Melanocyte of skin (primary cell): ENCODE measurements around the gene DPEP2. TPM values are rescaled to one million over a fixed set of nuclear protein-coding genes. Genes with fewer than 3 reads are reported as not detected.

ENCODE experiments used
- small RNA-seq, 2 donors: library from RNA; depleted of rRNA; stranded (forward); fragments of <200 nt; gene quantifications; one replicate each; pipeline ENCODE3, GENCODE V24; 2012
- total RNA-seq, 2 donors: library from RNA; depleted of rRNA; stranded (reverse); fragments of >200 nt; gene quantifications; 2 replicates each; pipeline ENCODE4 v1.2.3, GENCODE V29; 2012

The DPEP2 gene, protein sequence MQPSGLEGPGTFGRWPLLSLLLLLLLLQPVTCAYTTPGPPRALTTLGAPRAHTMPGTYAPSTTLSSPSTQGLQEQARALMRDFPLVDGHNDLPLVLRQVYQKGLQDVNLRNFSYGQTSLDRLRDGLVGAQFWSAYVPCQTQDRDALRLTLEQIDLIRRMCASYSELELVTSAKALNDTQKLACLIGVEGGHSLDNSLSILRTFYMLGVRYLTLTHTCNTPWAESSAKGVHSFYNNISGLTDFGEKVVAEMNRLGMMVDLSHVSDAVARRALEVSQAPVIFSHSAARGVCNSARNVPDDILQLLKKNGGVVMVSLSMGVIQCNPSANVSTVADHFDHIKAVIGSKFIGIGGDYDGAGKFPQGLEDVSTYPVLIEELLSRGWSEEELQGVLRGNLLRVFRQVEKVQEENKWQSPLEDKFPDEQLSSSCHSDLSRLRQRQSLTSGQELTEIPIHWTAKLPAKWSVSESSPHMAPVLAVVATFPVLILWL
- total RNA-seq, result not detected

DNA sequence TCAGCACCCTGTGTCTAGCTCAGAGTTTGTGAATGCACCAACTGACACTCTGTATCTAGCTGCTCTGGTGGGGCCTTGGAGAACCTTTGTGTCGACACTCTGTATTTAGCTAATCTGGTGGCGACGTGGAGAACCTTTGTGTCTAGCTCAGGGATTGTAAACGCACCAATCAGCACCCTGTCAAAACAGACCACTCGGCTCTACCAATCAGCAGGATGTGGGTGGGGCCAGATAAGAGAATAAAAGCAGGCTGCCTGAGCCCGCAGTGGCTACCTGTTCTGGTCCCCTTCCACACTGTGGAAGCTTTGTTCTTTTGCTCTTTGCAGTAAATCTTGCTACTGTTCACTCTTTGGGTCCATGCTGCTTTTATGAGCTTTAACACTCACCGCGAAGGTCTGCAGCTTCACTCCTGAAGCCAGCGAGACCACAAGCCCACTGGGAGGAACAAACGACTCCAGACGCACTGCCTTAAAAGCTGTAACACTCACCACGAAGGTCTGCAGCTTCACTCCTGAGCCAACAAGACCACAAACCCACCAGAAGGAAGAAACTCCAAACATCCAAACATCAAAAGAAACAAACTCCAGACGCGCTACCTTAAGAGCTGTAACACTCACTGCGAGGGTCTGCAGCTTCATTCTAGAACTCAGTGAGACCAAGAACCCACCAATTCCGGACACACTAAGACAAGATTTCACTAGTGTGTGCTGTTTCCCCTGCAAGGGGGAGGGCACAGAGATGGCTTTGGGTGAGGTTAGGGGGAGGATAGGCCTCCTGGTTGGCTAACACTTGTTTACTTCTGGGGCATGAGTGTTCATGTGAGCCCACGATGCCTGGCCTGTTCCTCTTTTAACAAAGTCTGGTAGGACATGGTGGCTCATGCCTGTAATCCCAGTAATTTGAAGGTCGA, at the start of gene DPEP2:
Gene DPEP2 (minus strand): TSS at position 706 of the 910 bp plus-strand sequence. CDS start 6,272 bp downstream, outside the sequence.

GRCh38 chr16:68022728-68023537, 23.6 kb upstream of the DPEP2 start, which contains the start of the genes DDX28 and DUS2:
Gene DDX28 (minus strand): TSS chr16:68023232. CDS start chr16:68023202, 30 bp downstream.
Gene DUS2 (plus strand): TSS chr16:68023284. CDS start chr16:68038024, 14,740 bp downstream.

GRCh38 chr16:68015681-68016080, 16.4 kb upstream of the DPEP2 start, which contains the start of gene DPEP2NB:
Gene DPEP2NB (minus strand): TSS chr16:68015911. CDS start chr16:68015770, 141 bp downstream.

DNA sequence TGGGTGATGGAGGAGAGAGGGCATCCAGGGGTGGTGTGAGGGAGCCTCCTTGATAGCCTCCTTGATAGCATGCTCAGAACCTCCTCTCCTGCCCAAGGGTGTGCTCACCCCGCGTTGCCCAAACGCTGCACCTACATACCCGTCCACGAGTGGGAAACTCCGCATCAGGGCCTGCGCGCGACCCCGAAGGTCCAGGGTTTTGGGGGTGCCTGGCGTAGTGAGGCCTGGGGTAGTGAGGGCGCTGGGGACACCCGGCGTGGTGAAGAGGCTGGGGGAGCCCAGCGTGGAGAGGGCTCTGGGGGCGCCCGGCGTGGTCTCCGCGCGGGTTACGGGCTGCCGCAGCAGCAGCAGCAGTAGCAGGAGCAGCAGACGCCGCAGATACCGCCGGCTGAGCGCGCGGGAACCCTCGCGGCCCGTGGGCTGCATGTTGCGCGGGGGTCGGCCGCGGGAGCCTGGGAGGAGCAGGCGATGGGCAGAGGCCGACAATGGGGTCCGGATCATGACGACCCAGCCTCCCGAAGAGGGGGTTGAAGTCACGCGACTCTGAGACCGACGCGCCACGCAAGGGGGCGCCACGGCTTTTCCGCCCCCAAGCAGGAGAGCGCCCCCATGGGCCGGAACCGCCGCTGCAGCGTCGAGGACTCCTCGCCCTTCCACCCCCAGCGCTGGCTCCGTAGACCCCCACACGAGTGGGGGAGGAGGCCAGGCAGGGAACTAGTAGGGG, 19.2 kb downstream of the DPEP2 start, which contains the start of gene DPEP3:
Gene DPEP3 (minus strand): TSS at position 545 of the 724 bp plus-strand sequence. CDS start 119 bp downstream, at position 426.

DNA sequence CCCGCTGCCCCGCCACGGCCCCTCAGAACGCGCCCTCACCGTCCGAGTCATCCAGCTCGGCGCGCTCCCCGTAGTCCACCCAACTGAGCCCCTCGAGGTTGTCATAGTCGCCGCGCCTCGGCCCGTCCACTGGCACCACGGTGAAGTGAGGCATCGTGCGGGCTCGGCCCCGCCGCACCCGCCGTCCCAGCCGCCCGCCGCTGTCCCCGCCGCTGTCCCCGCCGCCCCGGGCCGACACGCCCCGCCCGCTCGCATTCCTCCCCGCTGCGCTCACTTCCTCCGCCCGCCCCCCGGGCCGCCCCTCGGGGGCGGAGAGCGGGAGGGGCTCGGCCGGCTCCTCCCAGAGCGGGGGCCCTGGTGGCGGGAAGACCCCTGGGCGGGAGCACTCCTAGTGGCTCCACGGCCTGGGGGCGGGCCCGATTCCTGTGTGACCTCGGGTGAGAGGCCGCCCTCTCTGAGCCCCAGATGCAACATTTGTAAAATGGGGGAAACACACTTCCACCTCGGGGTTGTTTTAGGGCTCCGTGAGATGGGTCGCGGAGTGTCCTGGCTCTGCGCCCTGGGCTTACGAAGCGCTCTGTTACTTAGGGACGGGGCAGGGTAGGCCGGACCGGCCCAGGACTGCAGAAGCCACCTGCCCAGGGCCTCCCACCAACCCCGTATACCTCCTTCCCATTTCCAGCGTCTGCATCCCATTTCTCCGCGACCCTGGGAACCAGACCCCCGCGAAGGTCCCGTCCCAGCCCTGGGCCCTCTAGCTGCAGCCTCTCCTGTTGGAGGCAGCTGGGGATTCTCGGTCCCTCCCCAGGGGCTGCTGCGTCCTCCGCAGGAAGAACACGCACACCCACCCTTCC, 30.7 kb downstream of the DPEP2 start, which contains the start of gene SLC12A4:
Gene SLC12A4 (minus strand): TSS at position 238 of the 854 bp plus-strand sequence. CDS start 84 bp downstream, at position 154.

DNA sequence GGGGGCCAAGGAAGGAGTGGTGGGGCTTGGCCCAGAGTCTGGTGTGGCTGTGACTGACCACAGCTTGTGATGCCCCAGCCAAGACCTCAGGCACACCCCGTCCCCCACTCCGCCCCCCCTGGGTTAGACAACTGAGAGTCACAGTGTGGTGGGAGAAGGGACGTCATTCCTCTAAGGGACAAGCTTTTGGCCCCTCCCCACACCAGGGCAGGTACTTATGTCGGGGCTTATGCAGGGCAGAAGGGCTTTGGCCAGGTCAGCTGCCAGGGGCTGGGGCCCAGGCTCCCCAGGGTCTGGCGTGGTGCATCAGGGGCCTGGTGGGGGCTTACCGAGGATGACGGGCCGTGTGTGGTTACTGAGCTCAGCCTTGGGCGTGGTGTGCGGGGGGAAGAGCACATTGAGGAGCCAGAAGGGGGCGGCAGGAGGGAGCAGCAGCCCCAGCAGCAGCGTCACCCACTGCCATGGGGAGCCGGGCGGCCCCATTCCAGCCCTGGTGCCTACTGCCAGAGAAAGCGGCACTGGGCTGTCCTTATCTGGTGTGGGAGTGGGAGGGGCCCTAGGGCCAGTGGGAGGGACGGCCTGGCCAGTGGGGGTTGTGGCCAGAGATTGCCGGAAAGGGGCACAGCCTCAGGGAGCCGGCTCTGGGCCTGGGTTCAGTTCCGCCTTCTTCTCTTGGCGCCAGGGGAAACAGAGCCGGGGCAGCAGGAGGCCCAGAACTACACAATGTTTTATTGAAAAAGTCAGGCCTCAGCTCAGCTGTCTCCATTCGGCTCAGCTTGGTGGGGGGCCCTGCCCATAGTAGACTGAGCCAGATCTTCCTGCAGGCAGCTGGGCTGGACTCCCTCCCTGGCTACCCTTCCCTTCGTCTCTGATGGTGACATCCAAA, 55.4 kb downstream of the DPEP2 start, which contains the start of gene LCAT:
Gene LCAT (minus strand): TSS at position 502 of the 886 bp plus-strand sequence. CDS start 19 bp downstream, at position 483.

Small RNA genes lying within 50 kb of the gene (small RNA-seq; reads per million reads assigned to genes)
- gene RNU6-359P, result 0.21 to 0.35 reads per million in 2 donors

Other genes with a start within 250 kb of the DPEP2 start
- 10 to 100 TPM; 13.8 to 14.0 TPM for gene RANBP10, start 192.9 kb downstream of the DPEP2 start, total RNA-seq
- gene TSNAXIP1, start 192.6 kb downstream of the DPEP2 start, total RNA-seq, result under 1 TPM; 0.67 to 0.69 TPM
- 10 to 100 TPM; 26.5 to 40.0 TPM for gene THAP11, start 157.2 kb downstream of the DPEP2 start, total RNA-seq
- 100 to 1,000 TPM; 317 to 429 TPM for gene NUTF2, start 152.6 kb downstream of the DPEP2 start, total RNA-seq
- 10 to 100 TPM; 20.3 to 29.0 TPM for gene CENPT, start 151.8 kb downstream of the DPEP2 start, total RNA-seq
- 10 to 100 TPM; 55.7 to 64.9 TPM for gene EDC4, start 126.4 kb downstream of the DPEP2 start, total RNA-seq
- gene NRN1L, start 114.6 kb downstream of the DPEP2 start, total RNA-seq, result under 1 TPM in 1 of 2 donors, not detected in 1; 0.34 TPM
- gene PSKH1, start 106.2 kb downstream of the DPEP2 start, total RNA-seq, result 10 to 100 TPM; 19.6 to 24.1 TPM
- 1 to 10 TPM in 1 of 2 donors, not detected in 1; 1.3 TPM for gene CTRL, start 67.6 kb downstream of the DPEP2 start, total RNA-seq
- gene PSMB10, start 62.6 kb downstream of the DPEP2 start, total RNA-seq, result 10 to 100 TPM; 63.9 to 66.4 TPM
- 1 to 10 TPM; 1.0 to 1.7 TPM for gene LCAT, start 55.4 kb downstream of the DPEP2 start, total RNA-seq
- 10 to 100 TPM; 25.3 to 25.5 TPM for gene SLC12A4, start 30.8 kb downstream of the DPEP2 start, total RNA-seq
- gene DPEP3, start 19.0 kb downstream of the DPEP2 start, total RNA-seq, result not detected
- not detected for gene DPEP2NB, start 16.4 kb upstream of the DPEP2 start, total RNA-seq
- 10 to 100 TPM; 17.6 to 19.6 TPM for gene DDX28, start 23.7 kb upstream of the DPEP2 start, total RNA-seq
- gene DUS2, start 23.8 kb upstream of the DPEP2 start, total RNA-seq, result 10 to 100 TPM; 14.1 to 24.6 TPM
- 10 to 100 TPM; 20.3 to 31.3 TPM for gene NFATC3, start 85.9 kb upstream of the DPEP2 start, total RNA-seq
- gene ESRP2, start 236.6 kb upstream of the DPEP2 start, total RNA-seq, result under 1 TPM in 1 of 2 donors, not detected in 1; under 0.01 TPM
- 10 to 100 TPM; 31.0 to 34.4 TPM for gene PLA2G15, start 245.9 kb upstream of the DPEP2 start, total RNA-seq